ENCODE data around the gene HECTD4. TPM values are rescaled to one million over a fixed set of nuclear protein-coding genes. Genes with fewer than 3 reads are reported as not detected.
A peak's percentile ranks its signal among the peaks of the same experiment; 100 is the strongest.
"Not testable (repeated sequence)": the region's sequence is repeated elsewhere in the genome, so short reads cannot be mapped to it uniquely, and the experiment has no call there.

HECTD4 gene
- total and polyA plus RNA-seq, 9 donors: 25.5 to 73.1 (median 45.1) TPM

GRCh38 chr12:112357214-112357613 lies 25.0 kb downstream of the HECTD4 start:
- no peak overlapping the region for H3K4me3 ChIP-seq (ENCODE audit: low read length)
- no peak for DNase-seq
- H3K27me3 ChIP-seq (ENCODE audit: control insufficient read depth, insufficient read depth, low read length): no peaks in the 10 kb centered on the region
- H3K36me3 ChIP-seq (ENCODE audit: control insufficient read depth, insufficient read depth, low read length): no peaks in the 10 kb centered on the region
- 50% methylated on average over 2 of the region's 2 CpGs for WGBS (ENCODE audit: insufficient coverage)
- no peaks in the 10 kb centered on the region for H3K9me3 ChIP-seq (replicated peaks; ENCODE audit: control insufficient read depth, low read depth, low read length)
- H3K4me1 ChIP-seq (ENCODE audit: control insufficient read depth, insufficient read depth, low read length): no peaks in the 10 kb centered on the region
- no peak overlapping the region for H3K27ac ChIP-seq (ENCODE audit: low read length)

GRCh38 chr12:112354399-112354798 lies 27.8 kb downstream of the HECTD4 start:
- no peak overlapping the region for H3K4me3 ChIP-seq (ENCODE audit: low read length)
- WGBS (ENCODE audit: insufficient coverage): 70% methylated on average over 2 of the region's 4 CpGs
- peaks cover 5% of the 10 kb centered on the region for H3K4me1 ChIP-seq (ENCODE audit: control insufficient read depth, insufficient read depth, low read length)
- no peaks in the 10 kb centered on the region for H3K27me3 ChIP-seq (ENCODE audit: control insufficient read depth, insufficient read depth, low read length)
- no peak overlapping the region for H3K27ac ChIP-seq (ENCODE audit: low read length)
- no peak for DNase-seq
- H3K36me3 ChIP-seq (ENCODE audit: control insufficient read depth, insufficient read depth, low read length): no peaks in the 10 kb centered on the region
- H3K9me3 ChIP-seq (replicated peaks; ENCODE audit: control insufficient read depth, low read depth, low read length): no peaks in the 10 kb centered on the region

- no peak for DNase-seq
- 80% methylated on average over 1 of the region's 3 CpGs for WGBS (ENCODE audit: insufficient coverage)
- no peaks in the 10 kb centered on the region for H3K27me3 ChIP-seq (ENCODE audit: control insufficient read depth, insufficient read depth, low read length)
- H3K9me3 ChIP-seq (replicated peaks; ENCODE audit: control insufficient read depth, low read depth, low read length): no peaks in the 10 kb centered on the region
- no peaks in the 10 kb centered on the region for H3K36me3 ChIP-seq (ENCODE audit: control insufficient read depth, insufficient read depth, low read length)
- H3K27ac ChIP-seq (ENCODE audit: low read length): no peak overlapping the region
- no peak overlapping the region for H3K4me3 ChIP-seq (ENCODE audit: low read length)
- H3K4me1 ChIP-seq (ENCODE audit: control insufficient read depth, insufficient read depth, low read length): peaks cover 9% of the 10 kb centered on the region
Observed at GRCh38 chr12:112353393-112353792, 28.8 kb downstream of the HECTD4 start.

- Histone ChIP-seq H3K36me3 (ENCODE audit: control insufficient read depth, insufficient read depth, low read length) (no peaks in the 10 kb centered on the region), H3K4me1 (ENCODE audit: control insufficient read depth, insufficient read depth, low read length) (peaks cover 11% of the 10 kb centered on the region), H3K27ac (ENCODE audit: low read length) (no peak overlapping the region), H3K4me3 (ENCODE audit: low read length) (no peak overlapping the region), H3K27me3 (ENCODE audit: control insufficient read depth, insufficient read depth, low read length) (no peaks in the 10 kb centered on the region), H3K9me3 (replicated peaks; ENCODE audit: control insufficient read depth, low read depth, low read length) (no peaks in the 10 kb centered on the region)
- WGBS (ENCODE audit: insufficient coverage): no CpG with 5 or more reads among the region's 1 CpG
- DNase-seq: no peak
Observed at GRCh38 chr12:112352921-112353320, 29.3 kb downstream of the HECTD4 start.

GRCh38 chr12:112350593-112351592 lies 31.3 kb downstream of the HECTD4 start:
- Histone ChIP-seq H3K4me3 (ENCODE audit: low read length) (no peak overlapping the region), H3K4me1 (ENCODE audit: control insufficient read depth, insufficient read depth, low read length) (peaks cover 15% of the 10 kb centered on the region), H3K27ac (ENCODE audit: low read length) (peak overlapping the region; percentile 18), H3K9me3 (replicated peaks; ENCODE audit: control insufficient read depth, low read depth, low read length) (no peaks in the 10 kb centered on the region), H3K27me3 (ENCODE audit: control insufficient read depth, insufficient read depth, low read length) (no peaks in the 10 kb centered on the region), H3K36me3 (ENCODE audit: control insufficient read depth, insufficient read depth, low read length) (no peaks in the 10 kb centered on the region)
- DNase-seq: peak; percentile 11
- WGBS (ENCODE audit: insufficient coverage): no CpG with 5 or more reads among the region's 3 CpGs

- Histone ChIP-seq H3K9me3 (replicated peaks; ENCODE audit: control insufficient read depth, low read depth, low read length) (no peaks in the 10 kb centered on the region), H3K27ac (ENCODE audit: low read length) (no peak overlapping the region), H3K27me3 (ENCODE audit: control insufficient read depth, insufficient read depth, low read length) (no peaks in the 10 kb centered on the region), H3K4me1 (ENCODE audit: control insufficient read depth, insufficient read depth, low read length) (peaks cover 15% of the 10 kb centered on the region), H3K36me3 (ENCODE audit: control insufficient read depth, insufficient read depth, low read length) (no peaks in the 10 kb centered on the region), H3K4me3 (ENCODE audit: low read length) (no peak overlapping the region)
- peak; percentile 62 for DNase-seq
- no CpG with 5 or more reads among the region's 2 CpGs for WGBS (ENCODE audit: insufficient coverage)
Observed at GRCh38 chr12:112349431-112349830, 32.8 kb downstream of the HECTD4 start.

GRCh38 chr12:112348926-112349325 lies 33.3 kb downstream of the HECTD4 start:
- not testable (repeated sequence) for H3K4me3 ChIP-seq (ENCODE audit: low read length); H3K9me3 ChIP-seq (replicated peaks; ENCODE audit: control insufficient read depth, low read depth, low read length); H3K36me3 ChIP-seq (ENCODE audit: control insufficient read depth, insufficient read depth, low read length); DNase-seq; H3K27ac ChIP-seq (ENCODE audit: low read length); H3K27me3 ChIP-seq (ENCODE audit: control insufficient read depth, insufficient read depth, low read length)
- peaks cover 15% of the 10 kb centered on the region for H3K4me1 ChIP-seq (ENCODE audit: control insufficient read depth, insufficient read depth, low read length)
- WGBS (ENCODE audit: insufficient coverage): no CpG with 5 or more reads among the region's 6 CpGs

GRCh38 chr12:112347581-112347982 lies 34.6 kb downstream of the HECTD4 start:
- DNase-seq: peak; percentile 32
- no CpG with 5 or more reads among the region's 2 CpGs for WGBS (ENCODE audit: insufficient coverage)
- peaks cover 15% of the 10 kb centered on the region for H3K4me1 ChIP-seq (ENCODE audit: control insufficient read depth, insufficient read depth, low read length)
- H3K27me3 ChIP-seq (ENCODE audit: control insufficient read depth, insufficient read depth, low read length): no peaks in the 10 kb centered on the region
- H3K27ac ChIP-seq (ENCODE audit: low read length): peak overlapping the region; percentile 35
- H3K36me3 ChIP-seq (ENCODE audit: control insufficient read depth, insufficient read depth, low read length): no peaks in the 10 kb centered on the region
- no peaks in the 10 kb centered on the region for H3K9me3 ChIP-seq (replicated peaks; ENCODE audit: control insufficient read depth, low read depth, low read length)
- H3K4me3 ChIP-seq (ENCODE audit: low read length): no peak overlapping the region

GRCh38 chr12:112346194-112346593 lies 36.0 kb downstream of the HECTD4 start:
- Histone ChIP-seq H3K27ac (ENCODE audit: low read length) (no peak overlapping the region), H3K9me3 (replicated peaks; ENCODE audit: control insufficient read depth, low read depth, low read length) (no peaks in the 10 kb centered on the region), H3K36me3 (ENCODE audit: control insufficient read depth, insufficient read depth, low read length) (no peaks in the 10 kb centered on the region), H3K4me1 (ENCODE audit: control insufficient read depth, insufficient read depth, low read length) (peaks cover 15% of the 10 kb centered on the region), H3K4me3 (ENCODE audit: low read length) (no peak overlapping the region), H3K27me3 (ENCODE audit: control insufficient read depth, insufficient read depth, low read length) (no peaks in the 10 kb centered on the region)
- DNase-seq: no peak
- 80% methylated on average over 1 of the region's 1 CpG for WGBS (ENCODE audit: insufficient coverage)

- peaks cover 10% of the 10 kb centered on the region for H3K4me1 ChIP-seq (ENCODE audit: control insufficient read depth, insufficient read depth, low read length)
Observed at GRCh38 chr12:112344220-112344619, 38.0 kb downstream of the HECTD4 start.

More at GRCh38 chr12:112344220-112344619, 38.0 kb downstream of the HECTD4 start:
- no CpG with 5 or more reads among the region's 1 CpG for WGBS (ENCODE audit: insufficient coverage)
- H3K27me3 ChIP-seq (ENCODE audit: control insufficient read depth, insufficient read depth, low read length): no peaks in the 10 kb centered on the region
- no peak overlapping the region for H3K27ac ChIP-seq (ENCODE audit: low read length)
- no peaks in the 10 kb centered on the region for H3K9me3 ChIP-seq (replicated peaks; ENCODE audit: control insufficient read depth, low read depth, low read length)
- no peaks in the 10 kb centered on the region for H3K36me3 ChIP-seq (ENCODE audit: control insufficient read depth, insufficient read depth, low read length)
- DNase-seq: no peak
- H3K4me3 ChIP-seq (ENCODE audit: low read length): no peak overlapping the region

Measured in muscle of leg (tissue), 11 donors.